ENCODE results near the gene MARCHF5.
"Not testable (repeated sequence)": the region's sequence is repeated elsewhere in the genome, so short reads cannot be mapped to it uniquely, and the experiment has no call there.

MARCHF5 gene

GRCh38 chr10:92393173-92393572 lies 102.2 kb downstream of the MARCHF5 start:
- DNase-seq: not testable (repeated sequence)

DNA sequence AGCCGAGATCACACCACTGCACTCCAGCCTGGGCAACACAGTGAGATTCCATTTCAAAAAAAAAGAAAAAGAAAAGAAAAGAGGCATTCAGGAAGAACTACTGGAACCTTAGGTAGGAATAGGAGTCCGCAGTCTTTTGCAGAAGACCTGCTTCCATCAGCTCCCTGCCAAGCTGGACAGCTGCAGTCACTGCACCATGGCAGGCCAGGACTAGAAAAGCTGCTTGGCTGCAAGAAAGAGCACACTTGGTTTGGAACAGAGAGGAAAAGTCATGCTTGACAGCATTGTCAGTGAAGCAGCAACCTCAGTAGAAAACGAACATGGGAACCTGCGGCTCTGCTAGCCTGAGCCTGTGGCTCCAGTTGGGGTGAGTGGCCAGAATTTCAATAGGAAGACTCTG lies 104.3 kb downstream of the MARCHF5 start:
- no peak for DNase-seq

GRCh38 chr10:92402234-92402633 lies 111.3 kb downstream of the MARCHF5 start:
- not testable (repeated sequence) for DNase-seq

Measured in NCI-H1092 treated with DMSO at 0.1 percent for 48 hours (cell line).